IMR-90 (cell line): ENCODE results near the gene ZBED2. TPM values are rescaled to one million over a fixed set of nuclear protein-coding genes. Genes with fewer than 3 reads are reported as not detected.

Source experiments
- ATAC-seq: fragments of 200-7000 bp; cut with Tn5 transposase; 2 replicates; pipeline ENCODE4 v1.9.1; 2020; ENCODE audit warnings: low read depth, mild to moderate bottlenecking, moderate library complexity
- BruUV-seq: library from RNA; stranded (reverse); fragments of 400-500 nt; replicated peaks from 2 replicates; lab custom pipeline; 2021; lab: Mats Ljungman, UMichigan
- CTCF ChIA-PET: fragments of 300-600 bp; formaldehyde crosslinking; extraction: SDS; loops from one replicate; lab custom pipeline; 2021; ENCODE audit warnings: antibody characterized with exemption; lab: Yijun Ruan, JAX
- POLR2A ChIA-PET: fragments of 300-600 bp; sonication (Branson Sonifier 250); formaldehyde crosslinking; loops from one replicate; lab custom pipeline; 2022; ENCODE audit warnings: antibody characterized with exemption; ENCODE audit not compliant: unreplicated experiment; lab: Charles Lee
- DNase-seq: peaks from one replicate; pipeline ENCODE4 v3.0.0; 2013
- H2AFZ ChIP-seq: replicated peaks from 2 replicates; pipeline ENCODE3; 2013; ENCODE audit warnings: low read length, mild to moderate bottlenecking; ENCODE audit not compliant: poor library complexity
- H2AK5ac ChIP-seq: 2 replicates; pipeline ENCODE4 v1.6.1; 2013; ENCODE audit warnings: low read depth, low read length, inconsistent platforms
- H2AK9ac ChIP-seq: replicated peaks from 2 replicates; pipeline ENCODE3; 2013; ENCODE audit warnings: mild to moderate bottlenecking, low read depth, low read length, moderate library complexity; ENCODE audit not compliant: poor library complexity
- H2BK120ac ChIP-seq: 2 replicates; pipeline ENCODE4 v1.6.1; 2013; ENCODE audit warnings: low read depth, low read length, inconsistent platforms
- H2BK15ac ChIP-seq: 3 replicates; pipeline ENCODE4 v1.6.1; 2013; ENCODE audit warnings: low read depth, low read length, inconsistent platforms
- H2BK20ac ChIP-seq: 2 replicates; pipeline ENCODE4 v1.6.1; 2013; ENCODE audit warnings: low read depth, mild to moderate bottlenecking, inconsistent platforms, low read length, moderate library complexity
- H2BK5ac ChIP-seq: 2 replicates; pipeline ENCODE4 v1.6.1; 2013; ENCODE audit warnings: mild to moderate bottlenecking, low read depth, low read length, inconsistent platforms; ENCODE audit not compliant: poor library complexity, severe bottlenecking
- H3K14ac ChIP-seq: replicated peaks from 2 replicates; pipeline ENCODE4 v1.6.1; 2013; ENCODE audit warnings: low read depth, low read length, inconsistent platforms
- H3K18ac ChIP-seq: 2 replicates; pipeline ENCODE4 v1.6.1; 2013; ENCODE audit warnings: low read depth, low read length, control low read depth
- H3K23ac ChIP-seq: 2 replicates; pipeline ENCODE4 v1.6.1; 2013; ENCODE audit warnings: low read depth, low read length, inconsistent platforms
- H3K27ac ChIP-seq: 2 replicates; pipeline ENCODE4 v1.5.1; 2013; ENCODE audit warnings: mild to moderate bottlenecking, control low read depth, low read length; ENCODE audit not compliant: insufficient read depth
- H3K27me3 ChIP-seq: 2 replicates; pipeline ENCODE4 v1.6.1; 2013; ENCODE audit warnings: low read length; ENCODE audit not compliant: control insufficient read depth, insufficient read depth
- H3K36me3 ChIP-seq: 2 replicates; pipeline ENCODE4 v1.6.1; 2013; ENCODE audit warnings: low read length, mixed read lengths; ENCODE audit not compliant: control insufficient read depth, insufficient read depth
- H3K4ac ChIP-seq: 2 replicates; pipeline ENCODE4 v1.6.1; 2013; ENCODE audit warnings: low read depth, low read length, inconsistent platforms
- H3K4me1 ChIP-seq: 2 replicates; pipeline ENCODE4 v1.6.1; 2013; ENCODE audit warnings: low read length, mixed read lengths; ENCODE audit not compliant: control insufficient read depth, insufficient read depth
- H3K4me2 ChIP-seq: 2 replicates; pipeline ENCODE4 v1.6.1; 2013; ENCODE audit warnings: low read depth, mild to moderate bottlenecking, control low read depth, low read length, moderate library complexity
- H3K4me3 ChIP-seq: 2 replicates; pipeline ENCODE4 v1.5.1; 2013; ENCODE audit warnings: low read depth, mild to moderate bottlenecking, control low read depth, low read length, moderate library complexity; ENCODE audit not compliant: insufficient read depth
- H3K56ac ChIP-seq: 2 replicates; pipeline ENCODE4 v1.6.1; 2013; ENCODE audit warnings: low read length, inconsistent platforms; ENCODE audit not compliant: insufficient read depth; ENCODE audit errors: extremely low read depth
- H3K79me1 ChIP-seq, 2 experiments: 2 replicates each; pipeline ENCODE4 v1.6.1; 2013; ENCODE audit warnings: low read length in 2 of 2, inconsistent platforms in 1 of 2, low read depth in 1 of 2
- H3K9ac ChIP-seq: 2 replicates; pipeline ENCODE4 v1.6.1; 2013; ENCODE audit warnings: low read depth, low read length, control low read depth
- H3K9me1 ChIP-seq: 2 replicates; pipeline ENCODE4 v1.6.1; 2013; ENCODE audit warnings: low read length, inconsistent platforms; ENCODE audit not compliant: insufficient read depth
- H3K9me3 ChIP-seq: 2 replicates; pipeline ENCODE4 v1.6.1; 2013; ENCODE audit warnings: low read length; ENCODE audit not compliant: control insufficient read depth, insufficient read depth
- H4K20me1 ChIP-seq: 2 replicates; pipeline ENCODE4 v1.6.1; 2013; ENCODE audit warnings: low read length, inconsistent platforms; ENCODE audit not compliant: insufficient read depth
- H4K5ac ChIP-seq: 2 replicates; pipeline ENCODE4 v1.6.1; 2013; ENCODE audit warnings: mild to moderate bottlenecking, low read depth, low read length, control low read depth
- H4K8ac ChIP-seq, 2 experiments: 2 replicates each; pipeline ENCODE4 v1.6.1; 2013; ENCODE audit warnings: low read depth in 2 of 2, low read length in 2 of 2, control low read depth in 1 of 2, inconsistent platforms in 1 of 2
- H4K91ac ChIP-seq: 2 replicates; pipeline ENCODE4 v1.6.1; 2013; ENCODE audit warnings: low read depth, low read length, inconsistent platforms; ENCODE audit not compliant: insufficient read depth
- BHLHE40 ChIP-seq: fragments of 150-350 bp; IDR thresholded peaks from 2 replicates; pipeline ENCODE4 v1.6.1; 2016; ENCODE audit warnings: mild to moderate bottlenecking, low read depth, low read length
- CEBPB ChIP-seq: IDR thresholded peaks from 2 replicates; pipeline ENCODE4 v1.6.1; 2012; ENCODE audit warnings: low read depth, low read length, improper control_type of control experiment
- CHD1 ChIP-seq: IDR thresholded peaks from 2 replicates; pipeline ENCODE4 v1.6.1; 2012; ENCODE audit warnings: low read depth, low read length, improper control_type of control experiment
- CTCF ChIP-seq: conservative IDR thresholded peaks from 2 replicates; pipeline ENCODE4 v1.5.1; 2012; ENCODE audit warnings: mild to moderate bottlenecking, low read depth, low read length, improper control_type of control experiment
- ELK1 ChIP-seq: fragments of 150-350 bp; IDR thresholded peaks from 2 replicates; pipeline ENCODE4 v1.6.1; 2016; ENCODE audit warnings: low read depth, mild to moderate bottlenecking, low read length, moderate library complexity, borderline replicate concordance
- FOS ChIP-seq: fragments of 150-350 bp; IDR thresholded peaks from 2 replicates; pipeline ENCODE4 v1.6.1; 2016; ENCODE audit warnings: low read depth, low read length
- MAFK ChIP-seq: IDR thresholded peaks from 2 replicates; pipeline ENCODE4 v1.6.1; 2012; ENCODE audit warnings: low read depth, low read length, improper control_type of control experiment
- MAZ ChIP-seq: IDR thresholded peaks from 2 replicates; pipeline ENCODE4 v1.6.1; 2012; ENCODE audit warnings: low read depth, mild to moderate bottlenecking, low read length, improper control_type of control experiment, moderate library complexity, borderline replicate concordance
- MXI1 ChIP-seq: IDR thresholded peaks from 2 replicates; pipeline ENCODE4 v1.6.1; 2012; ENCODE audit warnings: low read depth, mild to moderate bottlenecking, low read length, moderate library complexity, borderline replicate concordance
- NFE2L2 ChIP-seq: fragments of 150-350 bp; IDR thresholded peaks from 2 replicates; pipeline ENCODE4 v1.6.1; 2016; ENCODE audit warnings: low read depth, mild to moderate bottlenecking, low read length
- POLR2A ChIP-seq: IDR thresholded peaks from 2 replicates; pipeline ENCODE4 v1.6.1; 2012; ENCODE audit warnings: mild to moderate bottlenecking, low read depth, low read length
- RAD21 ChIP-seq: IDR thresholded peaks from 2 replicates; pipeline ENCODE4 v1.6.1; 2012; ENCODE audit warnings: low read length, improper control_type of control experiment
- RCOR1 ChIP-seq: IDR thresholded peaks from 2 replicates; pipeline ENCODE4 v1.6.1; 2012; ENCODE audit warnings: mild to moderate bottlenecking, low read length, improper control_type of control experiment; ENCODE audit not compliant: insufficient replicate concordance
- RFX5 ChIP-seq: IDR thresholded peaks from 2 replicates; pipeline ENCODE4 v1.8.0; 2012; ENCODE audit warnings: low read depth, mild to moderate bottlenecking, low read length, moderate library complexity
- SMC3 ChIP-seq: fragments of 150-350 bp; IDR thresholded peaks from 2 replicates; pipeline ENCODE4 v1.6.1; 2016; ENCODE audit warnings: low read depth, mild to moderate bottlenecking, antibody characterized with exemption, low read length, moderate library complexity
- WGBS, 2 experiments: methylation state at CpG; one replicate each; pipeline versions ENCODE4 v1.1.5 to v1.1.7; 2013; ENCODE audit warnings: missing lambda C conversion rate in 2 of 2; ENCODE audit not compliant: insufficient read length in 1 of 2; ENCODE audit errors: extremely low coverage in 2 of 2; 5-methylcytosine and 5-hydroxymethylcytosine counted together
- dilution Hi-C: fragments of 300-500 bp; cut with HindIII; formaldehyde crosslinking; loops from one replicate; pipeline ENCODE4 v1.14.3; 2018; ENCODE audit warnings: low sequenced_read_pairs; ENCODE audit not compliant: unreplicated experiment
- in situ Hi-C: fragments of 300-500 bp; cut with MboI; formaldehyde crosslinking; loops from 3 replicates; pipeline ENCODE4 v1.14.3; 2019; ENCODE audit warnings: low sequenced_read_pairs, inconsistent platforms, mixed read lengths
- intact Hi-C: fragments of 100-400 bp; cut with micrococcal nuclease; formaldehyde crosslinking; loops from 2 replicates; pipeline ENCODE4 v1.10.0; 2022
- polyA plus RNA-seq, 3 experiments: library from polyadenylated mRNA; depleted of rRNA; stranded (reverse); fragments of >200 nt; gene quantifications; 2 replicates each; pipeline ENCODE4 v1.2.3, GENCODE V29; 2012; ENCODE audit warnings: low replicate concordance in 1 of 3
- total RNA-seq: library from RNA; depleted of rRNA; stranded (reverse); fragments of >200 nt; gene quantifications from 2 replicates; pipeline ENCODE4 v1.2.3, GENCODE V29; 2012

Gene ZBED2
- total and polyA plus RNA-seq, 2 of the 4 experiments (the other 2 are of a cell fraction) = 0.51 to 0.72 TPM

- TF ChIP-seq CHD1 (no peak), RCOR1 (no peak)
These were observed at the start of gene ZBED2 (continued) for GRCh38 chr3:111595232-111595631.

- H3K4ac ChIP-seq = no peak overlapping the region
- no peak overlapping the region for H3K4me2 ChIP-seq
- H3K79me1 ChIP-seq = no peaks in the 10 kb centered on the region
- no peak overlapping the region; the same call in 1 of the 2 replicates for H3K23ac ChIP-seq
- in situ Hi-C loops = no loop called here
- no peak overlapping the region for H3K9ac ChIP-seq
- dilution Hi-C loops = no loop called here
- ChIA-PET POLR2A (interaction anchor here (0.6 kb wide), 1 partner anchor 9 kb away, joined by 3 read pairs; no protein-coding TSS in a partner anchor), CTCF (interaction anchor here (0.7 kb wide), 1 partner anchor 19 kb away, joined by 3 read pairs; no protein-coding TSS in a partner anchor)
- H3K36me3 ChIP-seq = no peaks in the 10 kb centered on the region
- H3K9me3 ChIP-seq = no peaks in the 10 kb centered on the region
- H3K9me1 ChIP-seq = no peaks in the 10 kb centered on the region
- no peak overlapping the region for H4K5ac ChIP-seq
- H3K27ac ChIP-seq = no peak overlapping the region
- no peak overlapping the region for H2BK15ac ChIP-seq
- H2AK9ac ChIP-seq = no peak overlapping the region
- no peak overlapping the region for H3K14ac ChIP-seq
- no peak overlapping the region for H3K56ac ChIP-seq
- ATAC-seq = no peak
- H4K20me1 ChIP-seq = no peaks in the 10 kb centered on the region
- H3K4me3 ChIP-seq = no peak overlapping the region
- no peaks in the 10 kb centered on the region for H3K4me1 ChIP-seq
- no peak overlapping the region for H2BK120ac ChIP-seq
- no TSS peak for BruUV-seq
- intact Hi-C loops = loop anchor here (2.0 kb wide), 1 partner anchor 33 kb away; no protein-coding TSS in a partner anchor
- no peak overlapping the region for H3K18ac ChIP-seq
- H4K91ac ChIP-seq = no peak overlapping the region
- no peak overlapping the region for H2AK5ac ChIP-seq
- no CpG with 5 or more reads among the region's 4 CpGs for WGBS, 2 experiments
- DNase-seq = no peak
- no peak overlapping the region for H2BK20ac ChIP-seq
- no peaks in the 10 kb centered on the region for H3K27me3 ChIP-seq
- H2BK5ac ChIP-seq = no peak overlapping the region
- H4K8ac ChIP-seq = no peak overlapping the region
- H2AFZ ChIP-seq = no peak overlapping the region
- TF ChIP-seq RCOR1 (no peak), POLR2A (no peak), BHLHE40 (no peak), CEBPB (no peak), SMC3 (no peak), FOS (no peak), MAFK (no peak), NFE2L2 (no peak), MAZ (no peak), RFX5 (no peak), RAD21 (no peak), CTCF (no peak), MXI1 (no peak), ELK1 (no peak)
These were observed 44.2 kb upstream of the ZBED2 start for GRCh38 chr3:111639316-111639715.
